ENCODE measurements around the gene IL23A. TPM values are rescaled to one million over a fixed set of nuclear protein-coding genes. Genes with fewer than 3 reads are reported as not detected.

Gene IL23A
- total and polyA plus RNA-seq, 12 donors = 0.20 to 0.57 (median 0.41) TPM; not detected in 6

- Histone ChIP-seq H3K27ac (no peak overlapping the region), H3K36me3 (peaks cover 0 to 85% (median 61%) of the 10 kb centered on the region in 9 donors), H3K27me3 (no peaks in the 10 kb centered on the region), H3K4me3 (no peak overlapping the region), H3K9me3 (no peaks in the 10 kb centered on the region), H3K4me1 (no peaks in the 10 kb centered on the region)
- WGBS, 2 donors = 51 to 65% methylated on average over 6 of the region's 6 CpGs
- TF ChIP-seq, protein P1, sequence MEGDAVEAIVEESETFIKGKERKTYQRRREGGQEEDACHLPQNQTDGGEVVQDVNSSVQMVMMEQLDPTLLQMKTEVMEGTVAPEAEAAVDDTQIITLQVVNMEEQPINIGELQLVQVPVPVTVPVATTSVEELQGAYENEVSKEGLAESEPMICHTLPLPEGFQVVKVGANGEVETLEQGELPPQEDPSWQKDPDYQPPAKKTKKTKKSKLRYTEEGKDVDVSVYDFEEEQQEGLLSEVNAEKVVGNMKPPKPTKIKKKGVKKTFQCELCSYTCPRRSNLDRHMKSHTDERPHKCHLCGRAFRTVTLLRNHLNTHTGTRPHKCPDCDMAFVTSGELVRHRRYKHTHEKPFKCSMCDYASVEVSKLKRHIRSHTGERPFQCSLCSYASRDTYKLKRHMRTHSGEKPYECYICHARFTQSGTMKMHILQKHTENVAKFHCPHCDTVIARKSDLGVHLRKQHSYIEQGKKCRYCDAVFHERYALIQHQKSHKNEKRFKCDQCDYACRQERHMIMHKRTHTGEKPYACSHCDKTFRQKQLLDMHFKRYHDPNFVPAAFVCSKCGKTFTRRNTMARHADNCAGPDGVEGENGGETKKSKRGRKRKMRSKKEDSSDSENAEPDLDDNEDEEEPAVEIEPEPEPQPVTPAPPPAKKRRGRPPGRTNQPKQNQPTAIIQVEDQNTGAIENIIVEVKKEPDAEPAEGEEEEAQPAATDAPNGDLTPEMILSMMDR (IDR thresholded peaks at IDR 0.05) = no peak
- intact Hi-C loops (cut with DNase I) = no loop called here
- DNase-seq (peak in 1 of 2 donors; percentile 15), ATAC-seq (peak in 4 of 8 donors; percentile 5 to 30 (median 14))
Measured at GRCh38 chr12:56326533-56326932, 12.2 kb upstream of the IL23A start.

DNA sequence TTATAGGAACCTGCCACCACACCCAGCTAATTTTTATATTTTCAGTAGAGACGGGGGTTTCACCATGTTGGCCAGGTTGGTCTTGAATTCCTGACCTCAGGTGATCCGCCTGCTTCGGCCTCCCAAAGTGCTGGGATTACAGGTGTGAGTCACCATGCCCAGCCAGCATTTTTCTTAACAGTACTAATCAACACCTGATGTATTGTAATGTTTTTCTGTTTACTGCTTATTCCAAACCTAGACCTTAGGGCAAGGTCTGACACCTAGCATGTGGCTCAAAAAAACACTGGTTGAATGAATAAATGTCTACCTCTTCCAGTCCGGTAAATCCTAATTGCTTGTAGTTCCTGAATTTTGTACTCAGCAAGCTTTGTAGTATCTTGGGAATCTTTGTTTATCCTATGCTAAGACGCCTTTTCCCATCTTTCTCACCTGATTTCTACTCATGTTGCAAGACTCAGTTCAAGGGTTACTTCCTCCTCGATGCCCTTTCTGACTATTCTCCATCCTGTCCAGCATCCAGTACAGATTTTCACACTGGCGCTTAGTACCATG, 7.7 kb upstream of the IL23A start:
- no peak overlapping the region for H3K4me3 ChIP-seq
- no peak for ATAC-seq
- no peaks in the 10 kb centered on the region for H3K27me3 ChIP-seq
- WGBS, 2 donors = 93 to 98% methylated on average over 7 of the region's 7 CpGs
- H3K4me1 ChIP-seq = peaks cover 6 to 20% (median 14%) of the 10 kb centered on the region in 9 donors
- DNase-seq = no peak
- H3K27ac ChIP-seq = no peak overlapping the region
- TF ChIP-seq, protein P1 (IDR thresholded peaks at IDR 0.05) = no peak
- peaks cover 0 to 40% (median 23%) of the 10 kb centered on the region in 9 donors for H3K36me3 ChIP-seq
- H3K9me3 ChIP-seq = no peaks in the 10 kb centered on the region
- intact Hi-C loops (cut with DNase I) = loop anchor here in 4 of 10 donors (10.0 kb wide), 2 partner anchors 134 to 264 kb away; partner anchors contain the start of gene SPRYD4 (in 4 of the 4)

DNA sequence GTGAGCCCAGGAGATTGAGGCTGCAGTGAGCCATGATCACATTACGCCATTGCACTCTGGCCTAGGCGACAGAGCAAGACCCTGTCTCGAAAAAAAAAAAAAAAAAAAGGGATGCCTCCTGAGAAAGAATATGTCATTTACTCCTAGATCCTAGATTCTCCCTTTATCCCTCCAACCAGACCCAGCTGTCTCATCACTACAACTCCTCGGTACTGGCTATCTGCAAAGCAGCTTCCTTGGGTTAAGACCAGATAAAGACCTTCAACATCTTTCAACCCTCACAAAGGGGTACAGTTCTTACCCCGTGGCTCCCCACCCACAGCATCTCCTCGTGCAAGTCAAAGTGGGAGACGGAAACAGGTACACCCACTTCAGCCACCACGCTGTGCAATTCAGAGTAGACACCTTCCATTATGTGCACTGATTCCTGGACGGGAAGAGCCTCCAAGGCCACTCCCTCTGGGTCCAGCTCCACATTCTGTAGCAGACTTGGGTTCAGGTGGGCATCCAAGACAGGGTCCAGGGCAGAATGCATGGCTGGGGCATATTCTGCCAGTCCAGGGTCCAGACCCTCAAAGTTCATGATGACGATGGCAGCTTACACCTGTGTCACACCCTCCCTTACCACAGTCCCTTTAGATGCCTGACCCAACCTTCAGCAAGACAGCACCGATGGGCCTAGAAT, 6.0 kb upstream of the IL23A start:
- ATAC-seq = peak in 1 of 8 donors; percentile 7
- Histone ChIP-seq H3K4me1 (peaks cover 6 to 23% (median 15%) of the 10 kb centered on the region in 9 donors), H3K27ac (peak overlapping the region in 9 of 10 donors; percentile 88 to 97 (median 94)), H3K9me3 (no peaks in the 10 kb centered on the region), H3K27me3 (no peaks in the 10 kb centered on the region), H3K4me3 (peak overlapping the region; percentile 52 to 73 (median 61)), H3K36me3 (peaks cover 0 to 24% (median 7%) of the 10 kb centered on the region in 9 donors)
- intact Hi-C loops (cut with DNase I) = loop anchor here in 4 of 10 donors (10.0 kb wide), 2 partner anchors 132 to 262 kb away; partner anchors contain the start of gene SPRYD4 (in 4 of the 4)
- TF ChIP-seq, protein P1 (IDR thresholded peaks at IDR 0.05) = no peak
- 92 to 94% methylated on average over 11 of the region's 11 CpGs for WGBS, 2 donors
- DNase-seq = no peak

DNA sequence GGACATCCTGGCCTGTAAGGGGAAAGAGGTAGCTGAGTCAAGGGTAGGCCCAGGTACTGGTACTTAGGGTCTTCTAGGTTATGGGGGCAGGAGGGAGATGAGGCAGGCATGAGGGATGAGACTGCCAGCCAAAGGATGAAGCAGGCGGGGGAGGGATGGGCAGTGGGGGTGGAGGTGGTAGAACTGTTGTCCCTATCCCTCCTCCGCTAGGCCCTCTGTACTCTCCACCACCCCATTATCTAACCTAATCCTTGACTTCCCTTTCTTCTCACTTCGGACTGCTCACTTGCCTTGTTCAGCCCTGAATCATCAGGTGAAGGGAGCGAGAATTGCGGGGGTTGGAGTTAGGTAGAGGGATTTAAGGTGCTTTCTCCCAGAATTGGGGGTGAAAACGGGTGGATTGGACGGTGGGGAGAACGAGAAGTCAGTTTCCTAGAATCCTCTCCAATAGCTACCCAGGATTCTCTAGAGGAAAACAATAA, 5.4 kb upstream of the IL23A start:
- TF ChIP-seq, protein P1 (IDR thresholded peaks at IDR 0.05) = no peak
- DNase-seq (no peak), ATAC-seq (peak in 5 of 8 donors; percentile 7 to 49 (median 8))
- Histone ChIP-seq H3K27ac (peak overlapping the region; percentile 84 to 97 (median 94)), H3K27me3 (no peaks in the 10 kb centered on the region), H3K9me3 (no peaks in the 10 kb centered on the region), H3K36me3 (peaks cover 0 to 18% (median 2%) of the 10 kb centered on the region in 9 donors), H3K4me1 (peaks cover 6 to 29% (median 15%) of the 10 kb centered on the region in 9 donors), H3K4me3 (peak overlapping the region; percentile 52 to 73 (median 61))
- intact Hi-C loops (cut with DNase I) = loop anchor here in 4 of 10 donors (10.0 kb wide), 2 partner anchors 132 to 262 kb away; partner anchors contain the start of gene SPRYD4 (in 4 of the 4)
- WGBS, 2 donors = 25 to 26% methylated on average over 8 of the region's 8 CpGs

All from heart right ventricle (tissue), 16 donors.